HCT116 (cell line): ENCODE data around the gene UPF1. TPM values are rescaled to one million over a fixed set of nuclear protein-coding genes. Genes with fewer than 3 reads are reported as not detected.

Source experiments
- ATAC-seq: fragments of 200-7000 bp; cut with Tn5 transposase; 2 replicates; pipeline ENCODE4 v1.9.1; 2020; ENCODE audit warnings: mild to moderate bottlenecking, moderate library complexity
- BruUV-seq: library from RNA; stranded (reverse); fragments of 400-500 nt; replicated peaks from 2 replicates; lab custom pipeline; 2021; lab: Mats Ljungman, UMichigan
- CTCF ChIA-PET: fragments of 300-600 bp; sonication (Branson Sonifier 250); formaldehyde crosslinking; loops from one replicate; lab custom pipeline; 2021; ENCODE audit warnings: antibody characterized with exemption; lab: Charles Lee
- POLR2A ChIA-PET: fragments of 300-600, 350-600 bp; sonication (Branson Sonifier 250); formaldehyde crosslinking; loops from one replicate; lab custom pipeline; 2021; ENCODE audit warnings: antibody characterized with exemption; lab: Charles Lee
- RAD21 ChIA-PET, 2 experiments: fragments of 300-600 bp; sonication (Branson Sonifier 250); formaldehyde crosslinking; loops; one replicate each; lab custom pipeline; 2023; ENCODE audit warnings: low total read pairs in 2 of 2; ENCODE audit not compliant: uncharacterized antibody in 2 of 2, unreplicated experiment in 2 of 2, low non-redundant PET in 1 of 2; lab: Charles Lee
- DNase-seq: peaks from one replicate; pipeline ENCODE4 v3.0.0-alpha.2; 2010; ENCODE audit warnings: low read depth, low spot score
- H2AFZ ChIP-seq: fragments of 200-600 bp; shearing (Covaris generic), sonication (generic); 2 replicates; pipeline ENCODE4 v1.6.1; 2017; ENCODE audit warnings: low read depth, mixed run types, mixed read lengths, antibody characterized with exemption, low read length; ENCODE audit not compliant: poor library complexity, severe bottlenecking
- H3K27ac ChIP-seq: 2 replicates; pipeline ENCODE4 v1.5.1; 2012; ENCODE audit warnings: low read depth, low read length
- H3K27me3 ChIP-seq: fragments of 200-600 bp; sonication (generic); 2 replicates; pipeline ENCODE4 v1.6.1; 2016; ENCODE audit warnings: mixed run types, low read length, mixed read lengths; ENCODE audit not compliant: insufficient read depth
- H3K36me3 ChIP-seq, 2 experiments: fragments of 200-500 bp in 1 of 2; fragments of 200-600 bp in 1 of 2; sonication (Bioruptor generic) in 1 of 2; sonication (generic) in 1 of 2; 2 replicates each; pipeline versions ENCODE4 v1.5.1 to v1.6.1; 2014 to 2016; ENCODE audit warnings: low read length in 2 of 2, inconsistent platforms in 1 of 2, mixed read lengths in 1 of 2, mixed run types in 1 of 2; ENCODE audit not compliant: insufficient read depth in 2 of 2, control insufficient read depth in 1 of 2
- H3K4me1 ChIP-seq, 2 experiments: fragments of 200-600 bp in 1 of 2; sonication (generic) in 1 of 2; 2 replicates each; pipeline versions ENCODE4 v1.5.1 to v1.6.1; 2012 to 2017; ENCODE audit warnings: low read length in 2 of 2, inconsistent platforms in 1 of 2, mild to moderate bottlenecking in 1 of 2, mixed read lengths in 1 of 2, mixed run types in 1 of 2, moderate library complexity in 1 of 2; ENCODE audit not compliant: insufficient read depth in 2 of 2, control insufficient read depth in 1 of 2
- H3K4me2 ChIP-seq: fragments of 200-600 bp; sonication (generic); 2 replicates; pipeline ENCODE4 v1.6.1; 2017; ENCODE audit warnings: mixed run types, low read length, mixed read lengths
- H3K4me3 ChIP-seq, 2 experiments: fragments of 200-600 bp in 1 of 2; sonication (generic) in 1 of 2; replicated peaks in 1 of 2; 2 replicates each; pipeline ENCODE4 v1.5.1; 2011 to 2016; ENCODE audit warnings: low read length in 2 of 2, control low read depth in 1 of 2, low read depth in 1 of 2, mild to moderate bottlenecking in 1 of 2, mixed read lengths in 1 of 2, mixed run types in 1 of 2
- H3K79me2 ChIP-seq: fragments of 200-600 bp; sonication (generic); 2 replicates; pipeline ENCODE4 v1.6.1; 2017; ENCODE audit warnings: mild to moderate bottlenecking, mixed run types, low read length, moderate library complexity, mixed read lengths; ENCODE audit not compliant: insufficient read depth
- H3K9ac ChIP-seq: fragments of 200-600 bp; sonication (generic); 2 replicates; pipeline ENCODE4 v1.6.1; 2016; ENCODE audit warnings: low read length, mixed read lengths
- H3K9me2 ChIP-seq: fragments of 200-600 bp; sonication (generic), shearing (Covaris generic); 2 replicates; pipeline ENCODE4 v1.6.1; 2017; ENCODE audit warnings: mixed run types, mild to moderate bottlenecking, moderate library complexity; ENCODE audit not compliant: insufficient read depth
- H3K9me3 ChIP-seq, 2 experiments: fragments of 200-500 bp in 1 of 2; fragments of 200-600 bp in 1 of 2; sonication (Bioruptor generic) in 1 of 2; sonication (generic) in 1 of 2; 2 replicates each; pipeline ENCODE4 v1.6.1; 2014 to 2017; ENCODE audit warnings: low read length in 2 of 2, mixed read lengths in 2 of 2, inconsistent platforms in 1 of 2, low read depth in 1 of 2, mild to moderate bottlenecking in 1 of 2, mixed run types in 1 of 2, moderate library complexity in 1 of 2; ENCODE audit not compliant: control insufficient read depth in 1 of 2, insufficient read depth in 1 of 2
- H4K20me1 ChIP-seq: fragments of 200-600 bp; sonication (generic), shearing (Covaris generic); 2 replicates; pipeline ENCODE4 v1.6.1; 2017; ENCODE audit warnings: mixed run types, mild to moderate bottlenecking, moderate library complexity; ENCODE audit not compliant: insufficient read depth
- ATF3 ChIP-seq: IDR thresholded peaks from 2 replicates; pipeline ENCODE4 v1.6.1; 2012
- CEBPB ChIP-seq: IDR thresholded peaks from 2 replicates; pipeline ENCODE4 v1.6.1; 2012; ENCODE audit warnings: low read depth
- CTCF ChIP-seq, 3 experiments: fragments of 200-600 bp in 1 of 3; sonication (generic) in 1 of 3; IDR thresholded peaks in 2 of 3; conservative IDR thresholded peaks in 1 of 3; 2 replicates each; pipeline ENCODE4 v1.5.1; 2012 to 2017; ENCODE audit warnings: low read depth in 2 of 3, low read length in 2 of 3, antibody characterized with exemption in 1 of 3, borderline replicate concordance in 1 of 3, control low read depth in 1 of 3, mild to moderate bottlenecking in 1 of 3, mixed read lengths in 1 of 3, mixed run types in 1 of 3, moderate library complexity in 1 of 3; ENCODE audit not compliant: insufficient read depth in 1 of 3
- EGR1 ChIP-seq: IDR thresholded peaks from 2 replicates; pipeline ENCODE4 v1.6.1; 2012; ENCODE audit warnings: low read depth
- EZH2phosphoT487 ChIP-seq: fragments of 200-600 bp; IDR thresholded peaks from 2 replicates; pipeline ENCODE4 v1.6.1; 2018; ENCODE audit warnings: antibody characterized with exemption, borderline replicate concordance
- FOSL1 ChIP-seq: IDR thresholded peaks from 2 replicates; pipeline ENCODE4 v1.6.1; 2012; ENCODE audit warnings: low read depth
- JUND ChIP-seq: IDR thresholded peaks from 2 replicates; pipeline ENCODE4 v1.6.1; 2012
- POLR2AphosphoS5 ChIP-seq: IDR thresholded peaks from 2 replicates; pipeline ENCODE4 v1.6.1; 2011; ENCODE audit warnings: mild to moderate bottlenecking, low read depth, low read length, moderate library complexity
- SP1 ChIP-seq: IDR thresholded peaks from 2 replicates; pipeline ENCODE4 v1.6.1; 2012; ENCODE audit warnings: low read depth
- TCF7L2 ChIP-seq: IDR thresholded peaks from 2 replicates; pipeline ENCODE4 v1.7.0; 2011; ENCODE audit warnings: borderline replicate concordance, inconsistent platforms; ENCODE audit not compliant: insufficient read depth, insufficient read length; ENCODE audit errors: extremely low read depth
- YY1 ChIP-seq: IDR thresholded peaks from 2 replicates; pipeline ENCODE4 v1.6.1; 2011; ENCODE audit warnings: low read length, low read depth, moderate library complexity, mild to moderate bottlenecking; ENCODE audit not compliant: insufficient replicate concordance; ENCODE audit errors: extremely low read depth
- ZBTB33 ChIP-seq: IDR thresholded peaks from 2 replicates; pipeline ENCODE4 v1.6.1; 2011; ENCODE audit warnings: mild to moderate bottlenecking, low read length, moderate library complexity; ENCODE audit not compliant: insufficient replicate concordance; ENCODE audit errors: extremely low read depth
- ZNF274 ChIP-seq: fragments of 200-500 bp; sonication (Bioruptor generic); IDR thresholded peaks from 2 replicates; pipeline ENCODE4 v1.6.1; 2014; ENCODE audit warnings: mild to moderate bottlenecking, low read depth, low read length, inconsistent platforms
- intact Hi-C: fragments of 100-400 bp; cut with micrococcal nuclease; formaldehyde crosslinking; loops from 2 replicates; pipeline ENCODE4 v1.10.0; 2022
- total RNA-seq: library from RNA; stranded (reverse); gene quantifications from one replicate; pipeline ENCODE4 v1.2.1, GENCODE V29; 2021; ENCODE audit not compliant: unreplicated experiment

Gene UPF1
- total RNA-seq, 1 experiment from 2014 or later, result 78.5 TPM

GRCh38 chr19:18848878-18849661 lies 17.3 kb downstream of the UPF1 start (continued):
- TF ChIP-seq CEBPB (no peak), SP1 (no peak), CTCF (IDR thresholded peaks at IDR 0.05 in 2 of 3, conservative IDR thresholded peaks at IDR 0.05 in 1 of 3; ENCODE audit: borderline replicate concordance in 1 of 3, insufficient read depth in 1 of 3, low read depth in 2 of 3, low read length in 2 of 3) (no peak), YY1 (no peak), ATF3 (no peak), POLR2AphosphoS5 (no peak), TCF7L2 (no peak), EGR1 (no peak), JUND (no peak), ZNF274 (no peak)

GRCh38 chr19:18849838-18850400 lies 18.2 kb downstream of the UPF1 start:
- POLR2A ChIA-PET, result no interaction called here
- Histone ChIP-seq H3K9ac (no peak overlapping the region), H3K4me2 (no peak overlapping the region), H3K27ac (no peak overlapping the region), H4K20me1 (peaks cover 18% of the 10 kb centered on the region; the same call in 1 of the 2 replicates), H2AFZ (no peak overlapping the region), H3K9me2 (no peaks in the 10 kb centered on the region), H3K79me2 (peaks cover 79% of the 10 kb centered on the region), H3K4me1 (no peaks in the 10 kb centered on the region)
- no peak for ATAC-seq
- intact Hi-C loops, result loop anchor here (5.0 kb wide), 1 partner anchor 398 kb away; no protein-coding TSS in a partner anchor
- no TSS peak for BruUV-seq
- no peak for DNase-seq
- RAD21 ChIA-PET, result no interaction called here
- TF ChIP-seq FOSL1, result no peak
- no peak for TF ChIP-seq ZBTB33
- no peak for TF ChIP-seq EZH2phosphoT487
- no peak for TF ChIP-seq SP1
- TF ChIP-seq, all 23 proteins: peak for 0
- H3K9me3 ChIP-seq, result no peaks in the 10 kb centered on the region
- H3K4me3 ChIP-seq, result no peak overlapping the region
- no peaks in the 10 kb centered on the region for H3K27me3 ChIP-seq
- CTCF ChIA-PET, result no interaction called here
- H3K36me3 ChIP-seq, result peaks cover 37 to 73% of the 10 kb centered on the region in 2 experiments
